ENCODE results near the gene RBBP4.

DNA sequence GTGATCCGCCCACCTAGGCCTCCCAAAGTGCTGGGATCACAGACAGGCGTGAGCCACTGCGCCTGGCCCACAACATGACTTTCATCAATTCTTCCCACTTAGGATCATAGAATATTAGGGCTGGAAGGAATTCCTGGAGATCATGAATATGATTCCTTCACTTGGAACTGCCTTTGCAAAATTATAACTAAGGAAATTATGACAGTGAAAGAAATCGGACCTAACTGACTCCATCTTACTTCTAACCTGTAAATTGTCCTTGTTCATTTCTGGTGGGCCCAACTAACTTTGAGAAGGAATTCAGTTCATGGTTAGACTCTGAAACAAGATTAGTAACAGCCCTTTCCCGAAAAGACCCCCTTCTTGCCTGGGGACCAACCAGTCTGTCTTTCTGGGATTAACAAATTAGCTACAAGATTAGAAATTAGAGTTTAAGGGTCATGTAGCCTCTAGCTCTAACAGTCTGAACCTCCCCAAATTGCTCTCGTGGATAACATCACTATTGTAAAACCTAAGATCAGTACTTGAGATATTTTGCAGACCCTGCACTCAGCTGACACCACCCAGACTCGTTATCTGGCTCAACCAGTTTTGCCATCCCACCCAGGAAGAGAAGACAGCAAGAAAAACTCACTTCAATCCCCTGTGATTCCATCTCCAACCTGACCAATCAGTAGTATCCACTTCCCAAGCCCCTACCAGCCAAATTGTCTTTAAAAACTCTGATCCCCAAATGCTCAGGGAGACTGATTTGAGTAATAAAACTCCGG is 15.3 kb upstream of the RBBP4 start:
- TF ChIP-seq, protein P1, sequence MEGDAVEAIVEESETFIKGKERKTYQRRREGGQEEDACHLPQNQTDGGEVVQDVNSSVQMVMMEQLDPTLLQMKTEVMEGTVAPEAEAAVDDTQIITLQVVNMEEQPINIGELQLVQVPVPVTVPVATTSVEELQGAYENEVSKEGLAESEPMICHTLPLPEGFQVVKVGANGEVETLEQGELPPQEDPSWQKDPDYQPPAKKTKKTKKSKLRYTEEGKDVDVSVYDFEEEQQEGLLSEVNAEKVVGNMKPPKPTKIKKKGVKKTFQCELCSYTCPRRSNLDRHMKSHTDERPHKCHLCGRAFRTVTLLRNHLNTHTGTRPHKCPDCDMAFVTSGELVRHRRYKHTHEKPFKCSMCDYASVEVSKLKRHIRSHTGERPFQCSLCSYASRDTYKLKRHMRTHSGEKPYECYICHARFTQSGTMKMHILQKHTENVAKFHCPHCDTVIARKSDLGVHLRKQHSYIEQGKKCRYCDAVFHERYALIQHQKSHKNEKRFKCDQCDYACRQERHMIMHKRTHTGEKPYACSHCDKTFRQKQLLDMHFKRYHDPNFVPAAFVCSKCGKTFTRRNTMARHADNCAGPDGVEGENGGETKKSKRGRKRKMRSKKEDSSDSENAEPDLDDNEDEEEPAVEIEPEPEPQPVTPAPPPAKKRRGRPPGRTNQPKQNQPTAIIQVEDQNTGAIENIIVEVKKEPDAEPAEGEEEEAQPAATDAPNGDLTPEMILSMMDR (IDR thresholded peaks at IDR 0.05) = no peak
- no peak for TF ChIP-seq POLR2A (IDR thresholded peaks at IDR 0.05)

Data from uterus (tissue), 2 donors.